Karpas-422 (cell line): Measurements from ENCODE around the gene SMCP. TPM values are rescaled to one million over a fixed set of nuclear protein-coding genes. Genes with fewer than 3 reads are reported as not detected.

Experiments
- total RNA-seq: library from RNA; depleted of rRNA; stranded (reverse); fragments of >200 nt; shearing (Covaris generic); gene quantifications from 2 replicates; pipeline ENCODE4 v1.2.3, GENCODE V29; 2014; ENCODE audit warnings: low replicate concordance; rRNA removed

Gene SMCP
- total RNA-seq, 1 experiment from 2014 or later, result not detected

Other genes starting within 250 kb of the SMCP start
- gene LCE2D, start 214.9 kb upstream of the SMCP start, total RNA-seq, result not detected in 2 replicates
- gene LCE2C, start 203.0 kb upstream of the SMCP start, total RNA-seq, result not detected in 2 replicates
- gene LCE2B, start 192.2 kb upstream of the SMCP start, total RNA-seq, result not detected in 2 replicates
- not detected in 2 replicates for gene LCE2A, start 180.0 kb upstream of the SMCP start, total RNA-seq
- not detected in 2 replicates for gene LCE4A, start 170.2 kb upstream of the SMCP start, total RNA-seq
- gene KPRP, start 120.3 kb upstream of the SMCP start, total RNA-seq, result not detected in 2 replicates
- gene LCE1F, start 103.2 kb upstream of the SMCP start, total RNA-seq, result not detected in 2 replicates
- not detected in 2 replicates for gene LCE1E, start 92.1 kb upstream of the SMCP start, total RNA-seq
- not detected in 2 replicates for gene LCE1D, start 81.6 kb upstream of the SMCP start, total RNA-seq
- not detected in 2 replicates for gene LCE1C, start 71.7 kb upstream of the SMCP start, total RNA-seq
- not detected in 2 replicates for gene LCE1B, start 66.4 kb upstream of the SMCP start, total RNA-seq
- not detected in 2 replicates for gene LCE1A, start 50.8 kb upstream of the SMCP start, total RNA-seq
- gene LCE6A, start 35.5 kb upstream of the SMCP start, total RNA-seq, result not detected in 2 replicates
- not detected in 2 replicates for gene LCE7A, start 18.3 kb upstream of the SMCP start, total RNA-seq
- not detected in 2 replicates for gene IVL, start 30.2 kb downstream of the SMCP start, total RNA-seq
- gene SPRR5, start 68.9 kb downstream of the SMCP start, total RNA-seq, result not detected in 2 replicates
- gene SPRR4, start 92.3 kb downstream of the SMCP start, total RNA-seq, result not detected in 2 replicates
- not detected in 2 replicates for gene SPRR1A, start 105.8 kb downstream of the SMCP start, total RNA-seq
- not detected in 2 replicates for gene SPRR3, start 123.4 kb downstream of the SMCP start, total RNA-seq
- gene SPRR1B, start 152.9 kb downstream of the SMCP start, total RNA-seq, result not detected in 2 replicates
- not detected in 2 replicates for gene SPRR2D, start 162.8 kb downstream of the SMCP start, total RNA-seq
- gene SPRR2A, start 179.2 kb downstream of the SMCP start, total RNA-seq, result not detected in 2 replicates
- gene SPRR2B, start 193.3 kb downstream of the SMCP start, total RNA-seq, result not detected in 2 replicates
- not detected in 2 replicates for gene SPRR2E, start 216.2 kb downstream of the SMCP start, total RNA-seq
- not detected in 2 replicates for gene SPRR2F, start 235.2 kb downstream of the SMCP start, total RNA-seq